GM12875 (cell line): ENCODE data around the gene DNAAF2.

Source experiments
- H3K4me3 ChIP-seq: one replicate; pipeline ENCODE4 v1.5.1; 2011; ENCODE audit warnings: low read depth, low read length, control low read depth
- TF ChIP-seq, protein P1 (sequence below): IDR thresholded peaks from 2 replicates; pipeline ENCODE4 v1.5.1; 2011; ENCODE audit warnings: low read depth, mild to moderate bottlenecking, control low read depth, inconsistent platforms, low read length, moderate library complexity, borderline replicate concordance; ENCODE audit not compliant: insufficient read depth

Gene DNAAF2

DNA sequence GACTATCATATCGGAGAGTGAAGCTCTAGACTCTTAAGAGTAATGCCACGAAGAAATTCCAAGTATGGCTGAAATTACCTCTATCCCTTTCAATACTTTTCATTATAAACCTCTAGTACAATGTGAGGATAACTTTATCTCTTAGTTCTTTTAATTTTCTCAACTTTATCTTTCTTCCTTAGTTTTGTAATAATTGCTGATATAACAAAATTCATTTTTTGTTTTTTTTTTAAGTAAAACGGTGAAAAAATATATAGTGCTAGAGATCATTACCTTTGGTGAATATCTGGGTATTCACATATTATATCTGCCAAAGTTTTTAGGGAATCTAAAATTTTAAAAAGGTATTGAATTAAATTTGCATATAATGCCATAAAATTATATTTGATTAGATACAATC, 19.5 kb upstream of the DNAAF2 start:
- H3K4me3 ChIP-seq, result no peak overlapping the region
- TF ChIP-seq, protein P1, sequence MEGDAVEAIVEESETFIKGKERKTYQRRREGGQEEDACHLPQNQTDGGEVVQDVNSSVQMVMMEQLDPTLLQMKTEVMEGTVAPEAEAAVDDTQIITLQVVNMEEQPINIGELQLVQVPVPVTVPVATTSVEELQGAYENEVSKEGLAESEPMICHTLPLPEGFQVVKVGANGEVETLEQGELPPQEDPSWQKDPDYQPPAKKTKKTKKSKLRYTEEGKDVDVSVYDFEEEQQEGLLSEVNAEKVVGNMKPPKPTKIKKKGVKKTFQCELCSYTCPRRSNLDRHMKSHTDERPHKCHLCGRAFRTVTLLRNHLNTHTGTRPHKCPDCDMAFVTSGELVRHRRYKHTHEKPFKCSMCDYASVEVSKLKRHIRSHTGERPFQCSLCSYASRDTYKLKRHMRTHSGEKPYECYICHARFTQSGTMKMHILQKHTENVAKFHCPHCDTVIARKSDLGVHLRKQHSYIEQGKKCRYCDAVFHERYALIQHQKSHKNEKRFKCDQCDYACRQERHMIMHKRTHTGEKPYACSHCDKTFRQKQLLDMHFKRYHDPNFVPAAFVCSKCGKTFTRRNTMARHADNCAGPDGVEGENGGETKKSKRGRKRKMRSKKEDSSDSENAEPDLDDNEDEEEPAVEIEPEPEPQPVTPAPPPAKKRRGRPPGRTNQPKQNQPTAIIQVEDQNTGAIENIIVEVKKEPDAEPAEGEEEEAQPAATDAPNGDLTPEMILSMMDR, result no peak

DNA sequence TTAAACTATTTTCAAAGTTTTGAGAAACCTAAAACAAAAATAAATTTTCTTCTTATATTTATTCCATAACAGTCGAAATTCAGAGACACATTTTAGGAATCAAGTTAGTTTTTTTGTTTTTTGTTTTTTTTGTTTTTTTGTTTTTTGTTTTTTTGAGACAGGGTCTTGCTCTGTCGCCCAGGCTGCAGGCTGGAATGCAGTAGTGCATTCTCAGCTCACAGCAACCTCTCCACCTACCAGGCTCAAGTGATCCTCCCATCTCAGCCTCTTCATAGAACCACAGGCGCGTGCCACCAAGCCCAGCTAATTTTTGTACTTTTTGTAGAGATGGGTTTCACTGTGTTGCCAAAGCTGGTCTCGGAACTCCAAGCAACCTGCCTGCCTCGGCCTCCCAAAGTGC, 18.5 kb upstream of the DNAAF2 start:
- H3K4me3 ChIP-seq, result no peak overlapping the region
- TF ChIP-seq, protein P1, result no peak

DNA sequence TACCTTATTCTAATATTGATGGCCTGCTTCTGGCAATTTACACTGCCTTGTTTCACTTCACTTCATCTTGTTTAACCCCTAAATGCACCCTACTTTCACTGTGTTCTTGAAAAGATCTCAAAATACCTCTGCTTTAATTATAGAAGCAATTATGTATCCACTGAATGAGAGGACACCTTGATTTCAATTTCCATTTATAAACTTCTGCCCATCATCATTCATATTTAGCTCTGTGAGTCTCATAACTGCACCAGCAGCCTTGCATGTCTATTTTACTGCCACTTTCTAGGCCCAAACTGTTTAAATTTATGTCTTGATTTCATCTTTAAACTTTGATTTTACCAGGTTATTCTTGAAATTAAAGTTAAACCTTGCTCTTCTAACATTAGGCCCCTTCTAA, 7.1 kb upstream of the DNAAF2 start:
- TF ChIP-seq, protein P1, result no peak
- H3K4me3 ChIP-seq, result no peak overlapping the region

DNA sequence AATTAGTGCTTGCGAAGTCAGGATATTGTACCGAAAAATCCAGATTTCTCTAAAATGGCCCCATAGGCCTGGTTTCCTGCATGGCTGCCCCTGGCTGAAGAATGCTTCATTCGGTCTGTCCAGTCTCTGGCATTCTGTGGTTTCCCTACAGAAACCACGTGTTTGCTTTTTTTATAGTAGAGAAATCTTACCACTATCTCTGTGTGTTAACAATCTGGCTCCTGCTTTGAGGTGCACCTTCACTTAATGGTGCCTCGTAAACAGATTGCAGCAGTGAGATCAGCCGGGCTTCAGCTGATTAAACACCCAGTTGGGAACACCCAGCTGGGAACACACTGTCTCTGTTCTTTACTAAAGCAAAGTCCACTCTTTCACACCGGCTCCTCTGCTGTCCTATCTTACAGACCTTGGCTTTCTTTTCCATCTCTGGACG, 6.7 kb upstream of the DNAAF2 start:
- no peak overlapping the region for H3K4me3 ChIP-seq
- TF ChIP-seq, protein P1, result no peak

DNA sequence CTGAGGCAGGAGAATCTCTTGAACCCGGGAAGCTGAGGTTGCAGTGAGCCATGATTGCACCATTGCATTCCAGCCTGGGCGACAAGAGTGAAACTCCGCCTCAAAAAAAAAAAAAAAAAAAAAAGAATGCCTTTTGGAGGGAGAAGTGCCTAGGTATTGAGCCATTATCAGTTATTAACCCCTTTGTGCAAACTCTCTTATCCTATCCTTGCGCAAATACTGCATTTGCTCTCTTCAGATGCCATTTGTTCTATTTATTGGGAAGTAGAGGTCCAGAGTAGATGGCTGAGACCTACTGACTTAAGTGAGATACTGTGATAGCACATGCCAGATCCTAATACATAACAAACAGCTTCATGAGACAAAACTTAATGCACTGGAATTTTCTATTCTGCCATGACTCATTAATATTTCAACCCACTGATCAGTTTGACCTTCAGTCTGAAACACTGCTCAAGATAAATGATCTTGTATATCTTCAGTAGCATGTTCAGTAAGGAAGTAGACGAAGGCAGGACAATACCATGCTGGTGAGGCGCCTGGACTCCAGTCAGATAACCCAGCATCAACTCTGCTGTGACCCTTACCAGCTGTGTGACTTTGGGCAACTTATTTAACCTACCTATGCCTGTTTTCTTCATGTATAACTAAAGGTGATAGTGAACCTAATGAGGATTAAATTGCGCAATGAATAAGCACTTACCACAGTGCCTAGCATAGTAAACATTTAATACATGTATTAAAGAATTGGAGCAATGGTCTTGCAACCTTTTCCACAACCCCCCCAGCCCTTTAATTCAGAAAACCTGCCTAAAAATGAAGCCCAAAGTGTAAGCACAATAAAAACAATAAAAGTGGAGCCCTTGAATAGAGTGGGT, 5.7 kb upstream of the DNAAF2 start:
- H3K4me3 ChIP-seq, result no peak overlapping the region
- TF ChIP-seq, protein P1, result no peak

DNA sequence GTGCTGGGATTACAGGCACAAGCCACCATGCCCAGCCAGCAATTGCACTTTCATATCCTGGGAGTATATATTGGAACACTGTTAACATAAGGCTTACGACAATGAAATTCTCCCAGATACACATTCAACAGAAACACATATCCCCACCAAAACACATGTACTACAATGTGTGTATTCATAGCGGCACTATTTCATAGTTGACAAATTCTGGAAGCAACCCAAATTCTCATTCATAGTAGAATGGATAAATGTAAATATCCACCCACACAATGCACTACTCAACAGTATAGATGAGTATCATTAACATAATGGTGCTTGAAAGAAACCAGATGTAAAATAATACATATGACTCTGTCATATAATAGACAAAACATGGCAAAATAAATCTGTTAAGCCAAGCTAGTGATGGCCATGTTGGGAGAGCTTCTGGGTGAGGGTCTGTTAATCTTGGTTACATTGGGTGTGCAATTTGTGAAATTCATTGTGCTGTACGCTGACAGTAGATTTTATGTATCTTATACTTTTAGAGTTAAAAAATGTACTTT, 2.6 kb upstream of the DNAAF2 start:
- no peak overlapping the region for H3K4me3 ChIP-seq
- TF ChIP-seq, protein P1, result no peak

DNA sequence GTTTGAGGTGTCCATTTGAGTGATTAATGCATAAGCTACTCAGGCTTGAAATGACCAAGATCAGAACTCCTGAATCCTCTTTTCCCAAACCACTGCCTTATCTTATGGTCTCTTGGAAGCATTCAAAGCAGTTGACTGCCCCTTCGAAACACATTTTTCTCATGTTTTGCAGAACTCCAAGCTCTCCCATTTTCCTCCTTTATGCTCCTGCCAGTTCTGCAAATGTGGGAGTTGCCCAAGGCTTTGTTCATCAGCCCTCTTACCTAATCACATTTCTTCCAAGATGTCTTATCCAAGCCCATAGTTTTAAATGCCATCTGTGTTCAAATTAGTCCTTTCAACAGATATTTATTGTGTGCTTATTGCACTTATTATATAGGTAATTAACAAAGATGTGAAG, 1.8 kb upstream of the DNAAF2 start:
- no peak overlapping the region for H3K4me3 ChIP-seq
- TF ChIP-seq, protein P1, result no peak
